Measurements from ENCODE around the gene PPP2R5E. TPM values are rescaled to one million over a fixed set of nuclear protein-coding genes. Genes with fewer than 3 reads are reported as not detected.
"Not testable (repeated sequence)": the region's sequence is repeated elsewhere in the genome, so short reads cannot be mapped to it uniquely, and the experiment has no call there.

Gene PPP2R5E
- total RNA-seq, 1 experiment from 2014 or later = 28.9 TPM

DNA sequence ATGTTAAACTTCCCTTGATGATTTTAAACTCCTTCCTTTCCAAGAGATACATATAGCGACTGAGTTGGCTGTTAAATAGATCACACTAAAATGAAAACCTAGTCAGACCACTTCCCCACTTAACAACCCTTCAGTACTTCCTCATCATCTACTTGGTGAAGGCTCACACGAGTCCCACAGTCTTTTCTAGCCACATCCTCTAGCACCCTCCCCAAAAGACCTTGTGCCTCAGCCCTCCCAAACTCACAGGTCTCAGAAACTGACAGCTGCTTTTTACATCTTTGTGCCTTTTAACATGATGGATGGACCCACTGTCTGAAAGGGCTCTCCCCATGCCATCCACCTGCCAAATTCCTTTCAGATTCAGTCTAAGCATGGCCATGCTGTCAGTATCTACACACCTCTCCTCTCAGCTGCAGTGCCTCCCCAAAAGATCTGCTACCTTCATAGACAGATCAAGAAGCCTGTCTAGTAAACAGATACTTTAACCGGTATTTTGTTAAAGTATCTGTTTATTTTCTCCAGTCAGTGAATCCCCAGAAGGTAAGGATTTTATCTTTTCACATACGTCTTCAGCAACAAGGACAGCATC, 159.3 kb downstream of the PPP2R5E start:
- no peak for DNase-seq (ENCODE audit: low read depth)

- no peak for DNase-seq (ENCODE audit: low read depth)
These were observed 164.7 kb downstream of the PPP2R5E start for GRCh38 chr14:63378444-63378843.

- peak; percentile 35 for DNase-seq (ENCODE audit: low read depth)
These were observed 167.4 kb downstream of the PPP2R5E start for GRCh38 chr14:63375769-63376168.

DNA sequence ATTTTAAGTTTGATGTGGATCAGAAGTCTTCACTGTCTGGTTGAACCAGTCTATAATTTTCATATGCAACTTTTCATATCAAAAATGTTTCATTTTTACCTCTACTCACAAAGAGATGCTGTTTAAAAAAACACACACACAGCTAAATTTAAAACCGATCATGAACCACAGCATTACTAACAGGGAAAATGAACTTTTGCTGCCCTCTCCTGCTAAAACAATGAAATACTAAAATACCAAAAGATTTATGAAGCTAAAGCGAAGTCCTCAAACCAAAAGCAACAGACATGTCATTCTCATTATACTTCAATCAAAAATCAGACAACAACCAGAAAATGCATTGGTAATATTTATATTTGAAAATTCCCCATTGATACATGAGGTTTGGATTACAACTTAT, 171.6 kb downstream of the PPP2R5E start:
- not testable (repeated sequence) for DNase-seq (ENCODE audit: low read depth)

- no peak for DNase-seq (ENCODE audit: low read depth)
These were observed 172.1 kb downstream of the PPP2R5E start for GRCh38 chr14:63371033-63371432.

GRCh38 chr14:63367742-63368364, 175.3 kb downstream of the PPP2R5E start:
- DNase-seq (ENCODE audit: low read depth) = no peak

DNA sequence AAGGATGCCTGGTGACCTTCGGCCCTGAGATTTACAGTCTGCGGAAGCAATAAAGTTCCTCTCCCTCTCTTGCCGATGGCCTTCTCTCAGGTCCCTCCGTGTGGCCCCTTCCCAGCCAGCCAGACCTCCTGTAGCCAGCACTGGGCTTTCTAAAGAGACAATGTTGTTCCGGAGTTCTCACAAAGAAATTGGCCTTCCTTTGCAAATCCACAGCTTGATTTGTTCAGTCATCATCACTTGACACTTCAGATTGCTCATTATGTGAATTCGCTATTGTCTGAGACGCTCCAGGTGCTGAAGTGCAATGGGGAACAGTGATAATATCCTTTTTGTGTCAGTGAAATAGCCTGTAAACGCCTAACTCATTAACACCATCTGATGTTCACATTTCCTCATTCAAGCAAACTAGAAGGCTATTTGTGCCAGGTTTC, 180.8 kb downstream of the PPP2R5E start:
- DNase-seq (ENCODE audit: low read depth) = no peak

DNA sequence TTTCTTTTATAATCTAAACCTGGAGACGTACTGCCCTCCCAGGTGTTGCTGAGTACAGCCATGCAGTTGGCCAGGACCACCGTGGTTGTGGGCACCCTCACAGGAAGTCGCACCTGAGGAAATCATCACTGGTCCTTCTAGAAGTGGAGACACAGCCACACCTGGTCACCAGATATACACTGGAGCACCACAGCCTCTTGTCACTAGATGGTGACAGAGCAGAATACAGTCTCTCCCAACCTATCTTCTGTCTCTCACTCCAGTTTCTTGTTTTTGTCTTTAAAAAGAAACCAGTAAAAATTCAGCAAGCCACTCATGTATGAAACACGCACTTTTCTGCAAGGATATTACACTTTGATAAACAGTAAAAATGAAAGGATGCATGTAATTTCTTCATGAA, 181.4 kb downstream of the PPP2R5E start:
- peak; percentile 3 for DNase-seq (ENCODE audit: low read depth)

DNA sequence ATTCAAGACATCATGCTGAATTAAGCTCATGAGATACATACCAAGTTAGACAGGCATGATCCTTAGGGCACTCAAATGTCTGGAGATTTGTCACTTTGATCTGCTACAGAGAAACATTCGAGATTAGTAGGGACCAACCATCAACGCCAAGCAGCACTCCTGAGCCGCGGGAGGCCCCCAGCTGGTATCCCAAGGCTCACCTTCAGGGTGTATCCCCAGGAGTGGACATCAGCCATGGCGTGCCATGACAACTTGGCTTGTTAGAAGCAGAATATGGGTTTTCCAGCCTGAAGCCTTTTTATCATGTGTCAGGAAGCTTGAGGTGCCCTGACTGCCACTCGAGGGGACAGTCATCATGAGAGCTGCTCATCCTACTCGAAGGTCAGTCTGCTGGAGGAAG, 185.3 kb downstream of the PPP2R5E start:
- DNase-seq (ENCODE audit: low read depth) = no peak

DNA sequence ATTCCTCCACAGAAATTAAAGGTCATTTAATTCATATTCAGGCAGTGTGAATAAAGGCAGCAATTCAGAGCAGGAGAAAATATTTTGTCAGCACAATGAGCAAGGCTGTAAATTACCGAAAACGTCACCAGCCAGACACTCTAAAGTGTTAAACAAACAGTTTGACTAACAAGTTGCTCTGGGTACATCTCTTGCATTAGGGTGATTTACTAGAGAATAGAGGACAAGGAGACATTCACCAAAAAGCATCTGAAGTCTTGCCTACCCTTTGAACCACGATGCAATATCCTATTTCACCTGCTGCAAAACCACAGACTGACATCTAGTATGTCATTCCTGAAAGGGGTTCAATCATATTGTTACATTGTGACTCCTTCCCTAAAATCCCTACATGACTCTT, 197.4 kb downstream of the PPP2R5E start:
- DNase-seq (ENCODE audit: low read depth) = no peak

- DNase-seq (ENCODE audit: low read depth) = no peak
These were observed 198.8 kb downstream of the PPP2R5E start for GRCh38 chr14:63344336-63344735.

DNA sequence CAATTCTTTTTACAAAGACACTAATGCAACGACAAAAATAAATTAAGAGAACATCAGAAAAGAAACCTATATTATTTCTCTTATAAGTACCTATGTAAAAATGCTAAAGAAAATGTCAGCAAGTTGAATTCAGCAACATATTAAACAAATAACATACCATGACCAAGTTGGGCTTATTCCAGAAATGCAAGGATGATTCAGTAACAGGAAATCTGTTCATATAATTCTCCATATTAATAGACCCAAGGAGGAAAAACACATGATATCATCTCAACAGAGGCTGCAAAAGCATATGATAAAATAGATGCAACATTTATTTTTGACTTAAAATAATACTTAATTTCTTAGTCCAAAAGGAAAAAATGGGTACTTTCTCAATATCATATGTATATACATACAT, 199.3 kb downstream of the PPP2R5E start:
- DNase-seq (ENCODE audit: low read depth) = no peak

DNA sequence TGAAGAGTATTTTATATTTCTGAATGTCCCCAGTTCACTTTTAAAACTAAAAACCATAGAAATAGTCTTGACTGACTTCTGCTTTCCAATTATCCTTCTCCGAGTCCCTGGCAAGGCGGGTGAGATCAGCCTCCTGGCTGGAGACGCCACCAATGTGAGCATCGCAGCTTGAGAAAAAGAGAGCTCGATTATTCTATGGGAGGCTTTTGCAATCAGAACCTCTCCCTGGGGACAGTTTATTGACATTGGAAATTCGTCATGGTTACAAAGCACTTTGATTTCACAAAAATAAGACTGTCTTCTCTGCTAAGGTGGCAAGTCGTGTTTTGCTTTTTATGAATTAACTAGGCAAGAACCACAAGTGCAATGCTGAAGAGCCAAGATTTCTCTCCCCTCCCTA, 200.8 kb downstream of the PPP2R5E start:
- DNase-seq (ENCODE audit: low read depth) = no peak

GRCh38 chr14:63328787-63329737, 214.1 kb downstream of the PPP2R5E start:
- DNase-seq (ENCODE audit: low read depth) = no peak

- DNase-seq (ENCODE audit: low read depth) = no peak
These were observed 216.3 kb downstream of the PPP2R5E start for GRCh38 chr14:63326840-63327239.

DNA sequence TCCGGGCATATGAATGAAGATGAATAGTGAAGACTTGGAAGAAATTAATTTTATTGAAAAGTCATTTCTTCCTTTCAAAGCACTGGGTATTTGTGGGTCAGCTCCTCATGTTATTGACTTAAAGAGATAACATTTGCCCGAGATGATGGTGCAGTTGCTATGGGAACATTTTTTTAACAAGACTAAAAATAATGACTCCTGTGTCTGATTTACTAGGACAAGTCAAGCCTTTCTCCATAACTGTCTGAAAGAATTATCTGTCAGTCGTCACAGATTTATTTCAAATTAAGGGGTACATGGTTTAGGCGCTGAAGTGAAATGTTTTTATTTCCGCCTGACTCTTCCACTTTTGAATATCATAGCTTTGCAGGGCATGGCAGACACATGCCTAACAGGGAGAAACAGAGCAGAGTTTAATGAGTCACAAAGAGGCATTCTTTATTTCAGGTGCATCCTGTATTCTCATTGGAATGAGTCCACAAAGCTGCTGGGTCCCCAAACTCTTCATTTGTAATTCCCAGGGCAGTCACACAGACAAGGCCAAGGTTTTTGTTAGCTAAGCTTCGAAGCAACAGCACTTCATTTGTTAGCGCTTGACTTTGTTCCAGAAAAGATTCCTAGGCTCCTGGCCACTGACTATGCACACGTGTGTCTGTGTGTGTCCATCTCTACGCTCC, 220.1 kb downstream of the PPP2R5E start:
- DNase-seq (ENCODE audit: low read depth) = no peak

GRCh38 chr14:63322472-63322871, 220.7 kb downstream of the PPP2R5E start:
- no peak for DNase-seq (ENCODE audit: low read depth)

Other genes starting within 250 kb of the PPP2R5E start
- not detected in 2 replicates for gene GPHB5, start 224.4 kb downstream of the PPP2R5E start, total RNA-seq (2014; rRNA removed; shearing (Covaris generic))
- 9.0 and 18.5 TPM in 2 replicates for gene WDR89, start 98.5 kb upstream of the PPP2R5E start, total RNA-seq (2014; rRNA removed; shearing (Covaris generic))
- gene SGPP1, start 184.7 kb upstream of the PPP2R5E start, total RNA-seq (2014; rRNA removed; shearing (Covaris generic)) = 21.6 and 29.2 TPM in 2 replicates

All from M059J (cell line).